WERI-Rb-1 (cell line): Measurements from ENCODE around the gene GNG7.
"Not testable (repeated sequence)": the region's sequence is repeated elsewhere in the genome, so short reads cannot be mapped to it uniquely, and the experiment has no call there.

Experiments used
- DNase-seq: peaks from one replicate; pipeline ENCODE4 v3.0.0-alpha.2; 2020
- H3K27ac ChIP-seq: fragments of 250-450 bp; sonication (Bioruptor Pico); 2 replicates; pipeline ENCODE4 v1.5.1; 2020; ENCODE audit warnings: mild to moderate bottlenecking, moderate library complexity
- H3K27me3 ChIP-seq: fragments of 250-450 bp; sonication (Bioruptor Pico); 2 replicates; pipeline ENCODE4 v1.5.1; 2021; ENCODE audit warnings: mild to moderate bottlenecking, low read depth, moderate library complexity; ENCODE audit not compliant: insufficient read depth, severe bottlenecking
- H3K36me3 ChIP-seq: fragments of 250-450 bp; sonication (Bioruptor Pico); 2 replicates; pipeline ENCODE4 v1.5.1; 2020; ENCODE audit warnings: mild to moderate bottlenecking, moderate library complexity
- H3K4me3 ChIP-seq: 2 replicates; pipeline ENCODE4 v1.5.1; 2011; ENCODE audit warnings: low read depth, mild to moderate bottlenecking, control low read depth, low read length
- H3K9me3 ChIP-seq: fragments of 250-450 bp; sonication (Bioruptor Pico); 2 replicates; pipeline ENCODE4 v1.5.1; 2021; ENCODE audit warnings: mild to moderate bottlenecking, moderate library complexity; ENCODE audit not compliant: severe bottlenecking
- CTCF ChIP-seq: IDR thresholded peaks from 2 replicates; pipeline ENCODE4 v1.5.1; 2011; ENCODE audit warnings: low read depth, mild to moderate bottlenecking, control low read depth, inconsistent platforms, low read length

The GNG7 gene

DNA sequence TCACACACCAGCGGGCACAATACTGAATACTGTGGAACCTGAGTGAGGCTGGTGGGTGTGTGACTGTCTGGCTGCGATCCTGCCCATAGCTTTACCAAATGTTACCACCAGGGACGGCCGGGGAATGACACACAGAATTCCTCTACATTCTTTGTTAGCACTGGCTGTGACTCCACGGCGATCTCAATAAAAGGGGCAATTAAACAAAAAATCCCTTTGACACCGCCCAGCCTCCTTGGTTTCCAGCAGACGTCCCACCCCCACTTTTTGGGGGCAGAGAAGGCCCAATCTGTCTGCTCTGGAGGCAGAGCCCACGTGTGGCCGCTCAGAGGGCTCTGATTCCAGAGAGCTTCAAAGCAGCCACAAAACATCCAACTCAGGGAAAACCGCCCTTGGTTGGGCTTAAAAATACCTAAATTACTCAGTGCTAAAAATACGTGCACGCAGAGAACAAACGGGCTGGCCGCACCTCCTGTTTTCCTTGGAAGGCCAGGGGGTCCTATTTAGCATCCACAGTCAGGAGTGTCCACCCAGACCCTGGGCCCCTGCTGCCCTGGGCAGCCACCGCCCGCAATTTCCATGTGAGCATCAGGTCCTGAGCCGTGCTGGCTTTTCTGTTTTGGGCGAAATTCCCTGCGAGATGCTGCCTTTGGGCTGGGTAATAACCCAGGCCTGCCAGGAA lies 178.7 kb downstream of the GNG7 start:
- no peaks in the 10 kb centered on the region for H3K36me3 ChIP-seq
- no peak for DNase-seq
- no peaks in the 10 kb centered on the region for H3K27me3 ChIP-seq
- no peak overlapping the region for H3K27ac ChIP-seq
- H3K9me3 ChIP-seq = no peaks in the 10 kb centered on the region
- TF ChIP-seq CTCF = no peak
- no peak overlapping the region for H3K4me3 ChIP-seq

DNA sequence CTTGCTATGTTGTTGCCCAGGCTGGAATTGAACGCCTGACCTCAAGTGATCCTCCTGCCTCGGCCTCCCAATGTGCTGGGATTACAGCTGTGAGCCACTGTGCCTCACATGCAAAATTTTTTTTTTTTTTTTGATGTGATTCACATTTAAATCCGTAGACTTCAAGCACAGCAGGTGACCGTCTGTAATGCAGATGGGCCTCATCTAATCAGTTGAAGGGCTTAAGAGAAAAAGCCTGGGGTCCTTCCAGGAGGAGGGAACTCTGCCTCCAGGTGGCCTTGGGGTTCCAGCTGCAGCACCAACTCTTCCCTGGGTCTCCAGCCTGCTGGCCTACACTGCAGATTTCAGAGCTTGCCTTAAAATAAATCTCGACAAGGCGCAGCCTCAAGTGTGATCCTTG lies 183.0 kb downstream of the GNG7 start:
- no peak for TF ChIP-seq CTCF
- no peaks in the 10 kb centered on the region for H3K36me3 ChIP-seq

GRCh38 chr19:2518856-2519255 lies 183.6 kb downstream of the GNG7 start:
- not testable (repeated sequence) for H3K36me3 ChIP-seq, H3K9me3 ChIP-seq, H3K4me3 ChIP-seq, H3K27me3 ChIP-seq, H3K27ac ChIP-seq, DNase-seq

More for the DNA sequence above, 183.0 kb downstream of the GNG7 start:
- Histone ChIP-seq H3K9me3 (no peaks in the 10 kb centered on the region), H3K27ac (no peak overlapping the region), H3K4me3 (no peak overlapping the region), H3K27me3 (no peaks in the 10 kb centered on the region)
- no peak for DNase-seq

DNA sequence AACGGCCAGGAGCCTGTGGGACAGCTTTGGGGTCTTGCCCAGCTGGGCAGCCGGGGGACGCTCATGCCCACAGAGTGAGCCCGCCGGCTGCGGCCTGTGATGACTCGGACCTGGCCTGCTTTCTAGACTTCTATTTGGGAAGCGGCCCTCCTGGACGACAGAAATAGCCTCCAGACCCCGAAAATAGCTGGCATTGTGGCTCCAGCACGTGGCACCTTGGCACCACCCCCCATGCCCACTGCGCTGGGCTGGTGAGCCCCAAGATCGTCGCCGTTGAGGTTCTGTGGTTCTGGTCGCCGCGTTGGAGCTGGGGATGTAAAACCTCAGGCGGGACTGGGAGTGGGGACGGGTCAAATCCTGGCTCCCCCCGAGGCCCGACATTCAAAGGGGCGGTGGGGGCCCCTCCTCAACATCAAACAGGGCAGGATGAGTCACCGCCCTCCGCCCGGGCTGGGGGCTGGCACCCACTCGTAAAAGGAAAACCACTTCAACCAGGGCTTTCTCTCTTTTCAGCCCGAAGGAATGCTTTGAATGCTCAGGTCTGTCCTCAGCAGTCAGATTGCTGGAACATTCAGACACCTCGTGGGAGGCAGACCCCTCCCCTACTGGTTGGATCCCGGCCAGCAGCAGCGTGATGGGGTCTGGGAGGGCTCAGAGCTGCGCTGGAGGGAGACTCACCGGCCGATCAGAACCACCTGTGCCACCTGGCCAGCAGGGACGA lies 184.5 kb downstream of the GNG7 start:
- no peak overlapping the region for H3K4me3 ChIP-seq
- H3K27ac ChIP-seq = no peak overlapping the region
- TF ChIP-seq CTCF = no peak
- H3K9me3 ChIP-seq = no peaks in the 10 kb centered on the region
- no peaks in the 10 kb centered on the region for H3K27me3 ChIP-seq
- DNase-seq = no peak
- H3K36me3 ChIP-seq = no peaks in the 10 kb centered on the region

DNA sequence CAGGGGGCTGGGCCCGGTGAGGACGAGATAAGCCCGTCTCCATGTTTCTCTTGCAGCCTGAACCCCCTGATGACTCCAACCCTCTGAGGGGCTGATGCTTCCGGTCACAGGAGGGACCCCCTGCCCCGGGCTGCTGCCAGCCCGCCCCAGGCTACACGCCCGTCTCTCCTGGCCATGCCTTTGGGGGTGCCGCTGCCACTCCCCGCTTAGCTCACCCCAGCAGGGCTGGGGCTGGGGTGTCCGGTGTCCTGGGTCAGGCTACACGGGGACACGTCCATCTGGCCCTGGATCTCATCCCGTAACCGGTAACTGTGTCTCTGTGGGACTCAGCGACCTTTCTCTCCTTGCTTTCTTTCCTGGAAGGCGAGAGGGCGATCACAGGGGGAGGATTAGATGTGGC lies 185.8 kb downstream of the GNG7 start:
- no peak for DNase-seq
- Histone ChIP-seq H3K27ac (peak overlapping the region; percentile 49), H3K27me3 (no peaks in the 10 kb centered on the region), H3K4me3 (peak overlapping the region; percentile 37), H3K9me3 (no peaks in the 10 kb centered on the region), H3K36me3 (no peaks in the 10 kb centered on the region)
- no peak for TF ChIP-seq CTCF

GRCh38 chr19:2514981-2515518 lies 187.4 kb downstream of the GNG7 start:
- Histone ChIP-seq H3K27ac (no peak overlapping the region), H3K27me3 (no peaks in the 10 kb centered on the region)
- no peak for TF ChIP-seq CTCF

More at GRCh38 chr19:2514981-2515518, 187.4 kb downstream of the GNG7 start:
- H3K4me3 ChIP-seq = no peak overlapping the region
- no peaks in the 10 kb centered on the region for H3K36me3 ChIP-seq
- DNase-seq = no peak
- H3K9me3 ChIP-seq = no peaks in the 10 kb centered on the region
